Fibroblast of the aortic adventitia (primary cell): ENCODE data around the gene MAP3K21. TPM values are rescaled to one million over a fixed set of nuclear protein-coding genes. Genes with fewer than 3 reads are reported as not detected.

Experiments
- DNase-seq: peaks from one replicate; pipeline ENCODE4 v3.0.0-alpha.2; 2010; ENCODE audit warnings: low read depth
- H3K4me3 ChIP-seq: 2 replicates; pipeline ENCODE4 v1.5.1; 2011; ENCODE audit warnings: low read depth, mild to moderate bottlenecking, control low read depth, low read length, moderate library complexity
- total RNA-seq: library from RNA; depleted of rRNA; stranded (reverse); fragments of >200 nt; gene quantifications from 2 replicates; pipeline ENCODE4 v1.2.3, GENCODE V29; 2012; ENCODE audit warnings: low replicate concordance
- TF ChIP-seq, protein P1 (sequence below): IDR thresholded peaks from 2 replicates; pipeline ENCODE4 v1.5.1; 2011; ENCODE audit warnings: mild to moderate bottlenecking, low read length, control low read depth, inconsistent platforms; ENCODE audit not compliant: insufficient read depth

MAP3K21 gene
- total RNA-seq, 1 donor: 0.18 TPM

GRCh38 chr1:233333086-233333485 is 5.6 kb downstream of the MAP3K21 start:
- no peak for DNase-seq
- TF ChIP-seq, protein P1, sequence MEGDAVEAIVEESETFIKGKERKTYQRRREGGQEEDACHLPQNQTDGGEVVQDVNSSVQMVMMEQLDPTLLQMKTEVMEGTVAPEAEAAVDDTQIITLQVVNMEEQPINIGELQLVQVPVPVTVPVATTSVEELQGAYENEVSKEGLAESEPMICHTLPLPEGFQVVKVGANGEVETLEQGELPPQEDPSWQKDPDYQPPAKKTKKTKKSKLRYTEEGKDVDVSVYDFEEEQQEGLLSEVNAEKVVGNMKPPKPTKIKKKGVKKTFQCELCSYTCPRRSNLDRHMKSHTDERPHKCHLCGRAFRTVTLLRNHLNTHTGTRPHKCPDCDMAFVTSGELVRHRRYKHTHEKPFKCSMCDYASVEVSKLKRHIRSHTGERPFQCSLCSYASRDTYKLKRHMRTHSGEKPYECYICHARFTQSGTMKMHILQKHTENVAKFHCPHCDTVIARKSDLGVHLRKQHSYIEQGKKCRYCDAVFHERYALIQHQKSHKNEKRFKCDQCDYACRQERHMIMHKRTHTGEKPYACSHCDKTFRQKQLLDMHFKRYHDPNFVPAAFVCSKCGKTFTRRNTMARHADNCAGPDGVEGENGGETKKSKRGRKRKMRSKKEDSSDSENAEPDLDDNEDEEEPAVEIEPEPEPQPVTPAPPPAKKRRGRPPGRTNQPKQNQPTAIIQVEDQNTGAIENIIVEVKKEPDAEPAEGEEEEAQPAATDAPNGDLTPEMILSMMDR: no peak
- no peak overlapping the region for H3K4me3 ChIP-seq

GRCh38 chr1:233334092-233334491 is 6.6 kb downstream of the MAP3K21 start:
- no peak for DNase-seq
- TF ChIP-seq, protein P1: no peak
- H3K4me3 ChIP-seq: no peak overlapping the region

DNA sequence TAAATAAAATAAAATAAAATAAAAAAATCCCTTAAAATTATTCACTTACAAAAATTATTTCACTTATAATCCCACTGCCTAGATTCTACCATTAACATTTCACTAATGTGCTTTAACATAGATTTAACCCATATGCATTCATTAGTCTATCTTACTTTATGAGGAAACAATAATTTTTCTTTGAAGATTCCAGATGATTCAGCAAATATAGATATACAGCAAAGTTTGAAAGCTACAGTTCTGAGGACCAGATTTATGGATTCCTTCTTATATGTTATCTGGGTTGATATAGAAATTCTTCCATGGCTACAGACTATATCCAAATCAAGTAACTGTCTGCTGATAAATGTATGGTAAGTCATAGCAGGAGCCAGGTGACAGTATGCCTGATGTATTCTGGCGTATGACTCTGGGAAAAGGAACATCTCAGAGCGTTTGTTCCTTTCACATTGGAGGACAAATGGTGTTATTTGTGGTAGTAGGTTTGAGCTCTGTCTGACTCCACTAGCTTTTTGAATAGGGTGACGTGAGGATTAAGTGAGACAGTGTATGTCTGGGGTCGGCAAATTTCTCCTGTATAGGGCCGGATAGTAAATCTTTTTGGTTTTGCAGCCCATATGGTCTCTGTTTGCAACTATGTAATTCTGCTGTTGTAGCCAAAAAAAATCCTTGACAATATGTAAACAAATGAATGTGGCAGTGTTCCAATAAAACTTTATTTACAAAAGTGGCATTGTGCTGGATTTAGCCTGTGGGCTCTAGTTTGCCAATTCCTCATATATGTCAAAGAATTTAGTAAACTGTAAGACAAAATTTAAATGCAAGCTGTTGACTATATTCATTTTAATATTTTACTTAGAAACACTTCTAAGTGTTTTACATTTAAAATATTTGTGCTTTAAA is 9.3 kb downstream of the MAP3K21 start:
- no peak overlapping the region for H3K4me3 ChIP-seq
- TF ChIP-seq, protein P1: no peak
- no peak for DNase-seq

GRCh38 chr1:233337505-233337904 is 10.0 kb downstream of the MAP3K21 start:
- TF ChIP-seq, protein P1: no peak
- no peak for DNase-seq
- no peak overlapping the region for H3K4me3 ChIP-seq

GRCh38 chr1:233338102-233338501 is 10.6 kb downstream of the MAP3K21 start:
- TF ChIP-seq, protein P1: no peak
- no peak for DNase-seq
- H3K4me3 ChIP-seq: no peak overlapping the region

DNA sequence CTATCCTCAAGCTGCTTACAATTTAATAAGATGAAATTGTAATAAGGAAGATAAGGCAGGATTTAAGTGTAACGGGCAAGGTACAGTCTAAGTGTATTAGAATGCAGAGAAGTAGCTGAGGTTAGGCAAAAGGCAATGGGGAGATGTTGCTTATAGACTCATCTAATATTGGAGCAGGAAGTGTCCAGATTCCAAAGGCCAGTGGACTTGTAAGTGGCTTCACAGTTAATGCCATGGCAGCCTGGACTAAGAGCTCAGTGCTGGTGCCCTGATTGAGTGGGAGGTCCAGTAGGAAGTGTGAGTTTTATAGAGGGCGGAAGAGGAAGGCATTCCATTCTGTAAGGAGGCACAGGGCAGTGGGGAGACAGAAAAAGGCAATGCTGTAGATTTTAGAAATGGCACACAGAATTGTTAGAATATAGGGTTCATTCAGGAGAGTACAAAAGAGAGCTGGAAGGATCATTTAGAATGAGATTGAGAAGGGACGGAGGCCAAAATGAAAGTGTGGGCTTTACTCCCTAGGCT is 12.6 kb downstream of the MAP3K21 start:
- no peak for DNase-seq
- H3K4me3 ChIP-seq: no peak overlapping the region
- TF ChIP-seq, protein P1: no peak
